GM21723 (cell line): ENCODE measurements around the gene OTOA.
"Not testable (repeated sequence)": the region's sequence is repeated elsewhere in the genome, so short reads cannot be mapped to it uniquely, and the experiment has no call there.

Experiments
- ATAC-seq: cut with Tn5 transposase; IDR thresholded peaks from one replicate; pipeline ENCODE4 v1.9.1; 2021; ENCODE audit warnings: mild to moderate bottlenecking, moderate library complexity; ENCODE audit not compliant: unreplicated experiment

The OTOA gene

GRCh38 chr16:21801538-21802374, 138.0 kb downstream of the OTOA start:
- not testable (repeated sequence) for ATAC-seq

- ATAC-seq, result not testable (repeated sequence)
Observed at GRCh38 chr16:21802375-21802663, 138.6 kb downstream of the OTOA start.
